ENCODE results near the gene SLC4A5.

- TF ChIP-seq CTCF (conservative IDR thresholded peaks at IDR 0.05) (no peak), EZH2 (IDR thresholded peaks at IDR 0.05; ENCODE audit: low read depth) (no peak)
Observed at GRCh38 chr2:74219846-74220486, 123.2 kb downstream of the SLC4A5 start.
